Mesenteric fat pad (tissue), 1 donor: Measurements from ENCODE around the gene NUP210L. TPM values are rescaled to one million over a fixed set of nuclear protein-coding genes. Genes with fewer than 3 reads are reported as not detected.

Experiments used
- DNase-seq: peaks from one replicate; pipeline ENCODE4 v3.0.0-alpha.2; 2020; ENCODE audit warnings: low spot score
- total RNA-seq: library from RNA; stranded (reverse); fragmentation: NEBNext Ultra II Directional; extraction: Animal tissue kit (Norgen Biotek cat#: 25700); gene quantifications from one replicate; pipeline ENCODE4 v1.2.1, GENCODE V29; 2021
- donor health status: DM: yes; HTN: yes; CAD: no.

The NUP210L gene
- total RNA-seq, 1 donor from 2014 or later: not detected

GRCh38 chr1:153967107-153967999, 187.5 kb downstream of the NUP210L start, which contains the start of gene CREB3L4:
Gene CREB3L4 (plus strand): TSS chr1:153967902. CDS start chr1:153968526, 624 bp downstream.
- DNase-seq: peak; percentile 94

- no peak for DNase-seq
Measured at GRCh38 chr1:153963850-153964331, 191.0 kb downstream of the NUP210L start.

GRCh38 chr1:153963030-153963849, 191.6 kb downstream of the NUP210L start, which contains the start of gene SLC39A1:
Gene SLC39A1 (minus strand): TSS chr1:153963537. CDS start chr1:153962715, 822 bp downstream.
- peak; percentile 98 for DNase-seq

GRCh38 chr1:153962088-153963029, 192.5 kb downstream of the NUP210L start:
- DNase-seq: no peak

GRCh38 chr1:153961421-153961820, 193.5 kb downstream of the NUP210L start:
- DNase-seq: no peak

- no peak for DNase-seq
Measured at GRCh38 chr1:153960206-153960605, 194.7 kb downstream of the NUP210L start.

GRCh38 chr1:153959454-153959853, 195.4 kb downstream of the NUP210L start:
- DNase-seq: no peak

GRCh38 chr1:153958961-153959260, 196.0 kb downstream of the NUP210L start:
- DNase-seq: no peak

GRCh38 chr1:153958111-153958960, 196.5 kb downstream of the NUP210L start, which contains the start of gene CRTC2:
Gene CRTC2 (minus strand): TSS chr1:153958612. CDS start chr1:153958497, 115 bp downstream.
- DNase-seq: peak; percentile 98

- DNase-seq: no peak
Measured at GRCh38 chr1:153957744-153958110, 197.1 kb downstream of the NUP210L start.

- DNase-seq: no peak
Measured at GRCh38 chr1:153956997-153957715, 197.7 kb downstream of the NUP210L start.

GRCh38 chr1:153954826-153955225, 200.0 kb downstream of the NUP210L start:
- no peak for DNase-seq

GRCh38 chr1:153953859-153954365, 201.0 kb downstream of the NUP210L start:
- DNase-seq: no peak

GRCh38 chr1:153951801-153952200, 203.1 kb downstream of the NUP210L start:
- no peak for DNase-seq

- DNase-seq: no peak
Measured at GRCh38 chr1:153951183-153951582, 203.7 kb downstream of the NUP210L start.

- peak; percentile 97 for DNase-seq
Measured at GRCh38 chr1:153946622-153947241, 208.1 kb downstream of the NUP210L start, which contains the start of gene DENND4B. Gene DENND4B (minus strand): TSS chr1:153946718. CDS start chr1:153944374, 2,344 bp downstream.

- DNase-seq: peak; percentile 97
Measured at GRCh38 chr1:153945795-153946621, 208.9 kb downstream of the NUP210L start.
